Type B pancreatic cell (in vitro differentiated cells): ENCODE data around the gene GALNT10. TPM values are rescaled to one million over a fixed set of nuclear protein-coding genes. Genes with fewer than 3 reads are reported as not detected.

Experiments
- DNase-seq: peaks from one replicate; pipeline ENCODE4 v3.0.0; 2021; ENCODE audit warnings: mixed read lengths; ENCODE audit not compliant: unreplicated experiment; ENCODE audit errors: extremely low spot score
- H3K27ac Mint-ChIP-seq: 2 replicates; pipeline ENCODE4 v1.8.0; 2021; ENCODE audit warnings: mild to moderate bottlenecking, mixed read lengths
- H3K27me3 Mint-ChIP-seq: 2 replicates; pipeline ENCODE4 v1.8.0; 2021; ENCODE audit warnings: mixed read lengths
- H3K36me3 Mint-ChIP-seq: 2 replicates; pipeline ENCODE4 v1.8.0; 2021; ENCODE audit warnings: mixed read lengths
- H3K4me1 Mint-ChIP-seq: one replicate; pipeline ENCODE4 v1.8.0; 2021; ENCODE audit warnings: mixed read lengths; ENCODE audit not compliant: unreplicated experiment
- H3K4me3 Mint-ChIP-seq: 2 replicates; pipeline ENCODE4 v1.8.0; 2021; ENCODE audit warnings: mild to moderate bottlenecking, mixed read lengths
- H3K9me3 Mint-ChIP-seq: 2 replicates; pipeline ENCODE4 v1.8.0; 2021; ENCODE audit warnings: mixed read lengths
- CTCF ChIP-seq: fragments of 200-600 bp; sonication (generic); conservative IDR thresholded peaks from 2 replicates; pipeline ENCODE4 v1.5.0; 2021; ENCODE audit warnings: antibody characterized with exemption, mild to moderate bottlenecking
- total RNA-seq: library from RNA; stranded (reverse); gene quantifications from 2 replicates; pipeline ENCODE4 v1.2.1, GENCODE V29; 2021; ENCODE audit warnings: low replicate concordance

Gene GALNT10
- total RNA-seq, 1 donor from 2014 or later: 23.0 TPM

DNA sequence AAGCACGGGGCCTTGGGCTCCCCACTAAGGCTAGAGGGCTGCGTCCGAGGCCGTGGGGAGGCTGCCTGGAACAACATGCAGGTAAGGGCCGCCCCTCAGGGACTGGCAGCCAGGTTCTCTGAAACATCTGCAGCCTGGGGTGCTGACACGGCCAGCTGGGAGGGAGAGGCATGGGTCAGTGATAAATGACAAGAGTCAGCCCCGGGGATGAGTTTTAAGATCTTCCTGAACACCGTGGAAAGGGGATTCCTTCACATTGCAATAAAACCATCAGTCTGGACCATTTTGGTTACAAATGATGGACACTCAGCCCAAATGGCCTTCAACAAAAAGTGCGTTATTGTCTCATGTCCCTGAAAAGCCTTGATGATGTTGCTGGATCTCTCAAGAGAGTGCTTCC is 222.4 kb downstream of the GALNT10 start:
- no peak for TF ChIP-seq CTCF
- Mint-ChIP-seq H3K27ac (no peak overlapping the region), H3K27me3 (no peaks in the 10 kb centered on the region), H3K36me3 (peaks cover 5% of the 10 kb centered on the region), H3K4me1 (peaks cover 4% of the 10 kb centered on the region), H3K9me3 (no peaks in the 10 kb centered on the region), H3K4me3 (no peak overlapping the region)
- DNase-seq: no peak

DNA sequence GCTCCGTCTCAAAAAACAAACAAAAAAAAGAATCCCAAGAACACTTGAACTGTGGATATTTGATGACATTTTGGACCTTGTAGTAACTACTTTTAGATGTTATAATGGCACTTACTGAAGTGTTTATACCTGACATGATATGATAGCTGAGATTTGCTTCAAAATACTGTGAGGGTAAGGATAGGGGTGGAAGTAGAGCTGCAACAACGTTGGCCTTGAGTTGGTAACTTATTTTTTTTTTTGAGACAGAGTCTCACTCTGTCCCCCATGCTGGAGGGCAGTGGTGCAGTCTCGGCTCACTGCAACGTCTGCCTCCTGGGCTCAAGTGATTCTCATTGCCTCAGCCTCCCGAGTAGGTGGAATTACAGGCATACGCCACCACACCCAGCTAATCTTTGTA is 224.6 kb downstream of the GALNT10 start:
- Mint-ChIP-seq H3K4me3 (no peak overlapping the region), H3K4me1 (no peaks in the 10 kb centered on the region)

GRCh38 chr5:154418344-154418820 is 227.8 kb downstream of the GALNT10 start:
- TF ChIP-seq CTCF: no peak
- no peaks in the 10 kb centered on the region for H3K4me1 Mint-ChIP-seq
- no peak overlapping the region for H3K27ac Mint-ChIP-seq
- peaks cover 20% of the 10 kb centered on the region for H3K36me3 Mint-ChIP-seq
- H3K9me3 Mint-ChIP-seq: no peaks in the 10 kb centered on the region
- H3K27me3 Mint-ChIP-seq: no peaks in the 10 kb centered on the region
- H3K4me3 Mint-ChIP-seq: no peak overlapping the region
- DNase-seq: no peak

More for the DNA sequence above, 224.6 kb downstream of the GALNT10 start:
- no peak for TF ChIP-seq CTCF
- Mint-ChIP-seq H3K9me3 (no peaks in the 10 kb centered on the region), H3K27me3 (no peaks in the 10 kb centered on the region), H3K27ac (no peak overlapping the region), H3K36me3 (peaks cover 13% of the 10 kb centered on the region)
- DNase-seq: no peak

DNA sequence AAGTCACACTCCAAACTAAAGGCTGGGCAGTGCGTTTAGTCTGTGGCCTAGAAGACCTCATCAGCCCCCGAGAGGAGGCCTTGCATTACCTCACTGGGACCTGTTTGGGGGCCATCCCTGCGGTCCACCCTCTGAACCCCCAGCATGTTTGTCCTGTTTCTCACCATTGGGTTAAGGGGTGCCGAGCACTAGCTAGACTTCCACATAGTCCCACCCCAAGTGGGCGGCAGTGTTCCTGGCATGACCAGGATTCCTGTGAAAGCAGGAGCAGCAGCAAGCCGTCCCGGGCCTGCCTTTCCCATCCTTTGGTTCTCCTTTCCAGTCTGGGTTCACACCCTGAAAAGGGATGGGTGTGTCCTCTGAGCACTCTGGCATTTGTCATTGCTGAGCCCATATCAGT is 228.7 kb downstream of the GALNT10 start:
- H3K36me3 Mint-ChIP-seq: peaks cover 19% of the 10 kb centered on the region
- no peak for DNase-seq
- no peak overlapping the region for H3K4me3 Mint-ChIP-seq
- no peak overlapping the region for H3K27ac Mint-ChIP-seq
- TF ChIP-seq CTCF: no peak
- no peaks in the 10 kb centered on the region for H3K9me3 Mint-ChIP-seq
- no peaks in the 10 kb centered on the region for H3K27me3 Mint-ChIP-seq
- no peaks in the 10 kb centered on the region for H3K4me1 Mint-ChIP-seq

- Mint-ChIP-seq H3K36me3 (peaks cover 16% of the 10 kb centered on the region), H3K9me3 (no peaks in the 10 kb centered on the region), H3K27ac (no peak overlapping the region), H3K27me3 (no peaks in the 10 kb centered on the region), H3K4me1 (no peaks in the 10 kb centered on the region), H3K4me3 (no peak overlapping the region)
- DNase-seq: no peak
- peak; percentile 53 for TF ChIP-seq CTCF
Measured at GRCh38 chr5:154421868-154422267, 231.3 kb downstream of the GALNT10 start.

DNA sequence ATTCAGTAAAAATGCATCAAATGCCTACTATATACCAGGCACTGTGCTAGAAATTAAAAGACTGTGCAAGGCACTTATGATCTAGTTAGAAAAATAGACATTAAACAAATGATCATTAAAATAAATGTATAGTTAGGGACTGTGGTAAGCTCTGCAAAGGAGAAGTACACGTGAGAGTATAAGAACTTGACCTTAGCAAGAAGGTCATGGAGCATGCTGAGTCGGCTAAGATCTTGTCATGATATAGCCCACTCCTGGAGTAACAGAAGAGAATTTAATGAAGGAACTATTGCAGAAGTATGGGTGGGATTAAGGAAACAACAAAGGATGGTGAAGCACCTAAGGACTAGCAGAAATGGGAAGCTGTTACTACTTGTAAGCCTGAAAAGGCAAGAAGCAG is 231.8 kb downstream of the GALNT10 start:
- TF ChIP-seq CTCF: no peak
- Mint-ChIP-seq H3K36me3 (peaks cover 16% of the 10 kb centered on the region), H3K4me1 (no peaks in the 10 kb centered on the region), H3K27me3 (no peaks in the 10 kb centered on the region), H3K9me3 (no peaks in the 10 kb centered on the region), H3K27ac (no peak overlapping the region), H3K4me3 (no peak overlapping the region)
- no peak for DNase-seq
